Hair follicular keratinocyte (primary cell): ENCODE data around the gene ENTPD6. TPM values are rescaled to one million over a fixed set of nuclear protein-coding genes. Genes with fewer than 3 reads are reported as not detected.

Experiments
- total RNA-seq: library from RNA; depleted of rRNA; stranded (reverse); fragments of >200 nt; gene quantifications from 2 replicates; pipeline ENCODE4 v1.2.3, GENCODE V29; 2015

Gene ENTPD6
- 73.9 and 80.0 TPM in 2 replicates for total RNA-seq

DNA sequence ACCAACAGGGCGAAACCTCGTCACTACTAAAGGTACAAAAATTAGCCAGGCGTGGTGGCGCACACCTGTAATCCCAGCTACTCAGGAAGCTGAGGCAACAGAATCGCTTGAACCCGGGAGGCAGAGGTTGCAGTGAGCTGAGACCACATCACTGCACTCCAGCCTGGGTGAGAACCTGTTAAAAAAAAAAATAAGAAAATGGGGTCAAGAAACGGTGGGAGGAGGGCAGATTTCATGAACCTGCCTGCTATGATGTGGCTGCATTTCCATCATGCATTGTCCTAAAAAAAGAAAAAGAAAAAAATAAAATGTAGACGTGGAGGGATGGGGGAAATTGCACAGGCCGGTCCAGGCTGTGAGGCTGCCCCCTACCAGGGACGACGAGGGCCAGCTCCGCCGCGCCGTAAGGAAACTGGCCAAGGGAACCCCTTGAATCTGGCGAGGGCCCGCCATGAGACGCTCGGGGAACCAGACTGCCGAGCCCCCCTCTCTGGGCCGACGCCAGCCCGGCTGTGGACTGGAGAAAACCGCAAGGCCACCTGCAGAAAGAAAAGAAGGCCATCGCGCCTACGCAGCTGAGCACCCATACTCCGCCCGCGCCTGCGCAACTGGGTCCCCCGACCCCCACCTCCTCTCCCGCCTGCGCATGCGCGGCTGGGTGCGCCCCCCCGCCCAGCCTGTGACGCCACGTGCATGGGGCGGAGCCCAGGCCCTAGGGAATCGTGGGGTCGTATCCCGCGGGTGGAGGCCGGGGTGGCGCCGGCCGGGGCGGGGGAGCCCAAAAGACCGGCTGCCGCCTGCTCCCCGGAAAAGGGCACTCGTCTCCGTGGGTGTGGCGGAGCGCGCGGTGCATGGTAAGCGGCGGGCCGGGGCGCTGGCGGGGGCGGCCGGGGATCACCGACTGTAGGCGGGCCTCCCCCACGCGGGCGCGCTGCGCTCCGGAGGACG is at the start of gene ENTPD6:
TSS of gene ENTPD6 (plus strand) at position 699 of the 948 bp plus-strand sequence. CDS start 10,825 bp downstream, outside the sequence.

DNA sequence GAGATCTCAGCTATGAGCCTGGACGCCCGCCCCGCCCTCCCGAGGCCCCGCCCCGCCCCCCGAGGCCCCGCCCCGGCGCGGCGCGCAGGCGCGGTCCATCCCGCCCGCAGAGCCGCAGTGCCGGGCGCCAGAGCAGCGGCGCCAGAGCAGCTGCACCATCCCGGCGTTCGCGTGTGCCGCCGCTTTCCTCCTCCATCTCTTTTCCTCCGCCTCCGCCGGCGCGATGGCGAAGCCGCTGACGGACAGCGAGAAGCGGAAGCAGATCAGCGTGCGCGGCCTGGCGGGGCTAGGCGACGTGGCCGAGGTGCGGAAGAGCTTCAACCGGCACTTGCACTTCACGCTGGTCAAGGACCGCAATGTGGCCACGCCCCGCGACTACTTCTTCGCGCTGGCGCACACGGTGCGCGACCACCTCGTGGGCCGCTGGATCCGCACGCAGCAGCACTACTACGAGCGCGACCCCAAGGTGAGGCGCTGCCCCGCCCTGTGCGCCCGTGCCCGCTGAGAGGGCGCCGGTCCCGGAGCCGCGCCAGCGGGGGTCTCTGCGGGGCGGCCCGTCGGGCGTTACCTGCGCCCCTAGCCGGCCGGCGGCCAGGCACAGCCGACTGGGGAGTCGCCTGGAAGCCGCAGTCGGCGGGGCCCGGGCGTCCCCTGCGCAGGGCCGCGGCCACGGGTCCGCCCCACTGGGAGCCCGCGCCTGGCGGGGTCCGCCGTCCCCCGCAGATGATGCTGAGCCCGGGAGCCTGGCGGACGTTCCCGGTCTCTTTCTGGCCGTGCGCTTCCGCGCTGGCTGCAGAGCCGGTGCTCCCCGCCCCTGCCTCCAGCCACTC is 52.7 kb downstream of the ENTPD6 start, which contains the start of gene PYGB:
TSS of gene PYGB (plus strand) at position 130 of the 830 bp plus-strand sequence. CDS start at position 224, 94 bp downstream.

Other genes with a start within 250 kb of the ENTPD6 start
- gene CST7, start 246.4 kb upstream of the ENTPD6 start, total RNA-seq: not detected in 2 replicates
- gene APMAP, start 203.0 kb upstream of the ENTPD6 start, total RNA-seq: 83.0 and 99.3 TPM in 2 replicates
- 3.4 and 3.9 TPM in 2 replicates for gene ACSS1, start 137.6 kb upstream of the ENTPD6 start, total RNA-seq
- not detected in 2 replicates for gene VSX1, start 113.6 kb upstream of the ENTPD6 start, total RNA-seq
- 273 and 475 TPM in 2 replicates for gene PYGB, start 52.4 kb downstream of the ENTPD6 start, total RNA-seq
- gene ABHD12, start 195.1 kb downstream of the ENTPD6 start, total RNA-seq: 18.0 and 18.9 TPM in 2 replicates
- 7.1 and 21.3 TPM in 2 replicates for gene GINS1, start 212.0 kb downstream of the ENTPD6 start, total RNA-seq